GM12872 (cell line): ENCODE measurements around the gene SLC17A2.
A peak's percentile ranks its signal among the peaks of the same experiment; 100 is the strongest.

Experiments
- TF ChIP-seq, protein P1 (sequence below): IDR thresholded peaks from 3 replicates; pipeline ENCODE4 v1.5.1; 2011; ENCODE audit warnings: low read depth, mild to moderate bottlenecking, low read length, moderate library complexity; ENCODE audit not compliant: insufficient read depth

Gene SLC17A2

DNA sequence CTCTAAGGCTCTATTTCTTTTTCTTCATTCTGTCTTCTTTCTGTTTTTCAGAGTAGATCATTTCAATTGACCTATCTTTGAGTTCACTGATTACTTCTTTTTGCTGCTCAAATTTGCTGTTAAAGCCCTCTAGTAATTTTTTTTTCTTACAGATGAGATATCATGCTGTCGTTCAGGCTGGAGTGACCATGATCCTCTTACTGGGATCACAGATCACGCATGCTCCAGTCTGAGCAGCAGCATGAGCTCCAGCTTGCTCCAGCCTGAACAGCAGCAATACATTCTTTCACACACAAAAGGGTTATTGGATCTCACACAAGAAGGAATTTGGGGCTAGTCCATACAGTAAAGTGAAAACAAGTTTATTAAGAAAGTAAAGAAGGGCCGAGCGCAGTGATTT, 19.8 kb upstream of the SLC17A2 start:
- TF ChIP-seq, protein P1, sequence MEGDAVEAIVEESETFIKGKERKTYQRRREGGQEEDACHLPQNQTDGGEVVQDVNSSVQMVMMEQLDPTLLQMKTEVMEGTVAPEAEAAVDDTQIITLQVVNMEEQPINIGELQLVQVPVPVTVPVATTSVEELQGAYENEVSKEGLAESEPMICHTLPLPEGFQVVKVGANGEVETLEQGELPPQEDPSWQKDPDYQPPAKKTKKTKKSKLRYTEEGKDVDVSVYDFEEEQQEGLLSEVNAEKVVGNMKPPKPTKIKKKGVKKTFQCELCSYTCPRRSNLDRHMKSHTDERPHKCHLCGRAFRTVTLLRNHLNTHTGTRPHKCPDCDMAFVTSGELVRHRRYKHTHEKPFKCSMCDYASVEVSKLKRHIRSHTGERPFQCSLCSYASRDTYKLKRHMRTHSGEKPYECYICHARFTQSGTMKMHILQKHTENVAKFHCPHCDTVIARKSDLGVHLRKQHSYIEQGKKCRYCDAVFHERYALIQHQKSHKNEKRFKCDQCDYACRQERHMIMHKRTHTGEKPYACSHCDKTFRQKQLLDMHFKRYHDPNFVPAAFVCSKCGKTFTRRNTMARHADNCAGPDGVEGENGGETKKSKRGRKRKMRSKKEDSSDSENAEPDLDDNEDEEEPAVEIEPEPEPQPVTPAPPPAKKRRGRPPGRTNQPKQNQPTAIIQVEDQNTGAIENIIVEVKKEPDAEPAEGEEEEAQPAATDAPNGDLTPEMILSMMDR = no peak

DNA sequence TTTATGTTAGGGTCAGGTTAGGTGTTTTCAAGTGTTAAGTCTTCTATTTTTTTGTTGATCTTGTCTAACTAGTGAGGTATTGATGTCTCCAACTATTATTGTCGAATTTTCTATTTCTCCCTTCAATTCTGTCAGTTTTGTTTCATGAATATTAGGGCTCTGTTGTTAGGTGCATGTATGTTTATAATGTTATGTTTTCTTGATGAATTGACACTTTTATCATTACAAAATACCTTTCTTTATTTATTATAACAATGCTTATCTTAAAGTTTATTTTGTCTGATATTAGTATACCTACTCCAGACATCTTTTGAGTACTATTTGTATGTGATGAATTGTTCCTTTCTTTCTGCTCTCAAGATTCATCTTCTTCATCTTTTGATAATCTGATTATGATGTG, 19.2 kb upstream of the SLC17A2 start:
- TF ChIP-seq, protein P1 = no peak

DNA sequence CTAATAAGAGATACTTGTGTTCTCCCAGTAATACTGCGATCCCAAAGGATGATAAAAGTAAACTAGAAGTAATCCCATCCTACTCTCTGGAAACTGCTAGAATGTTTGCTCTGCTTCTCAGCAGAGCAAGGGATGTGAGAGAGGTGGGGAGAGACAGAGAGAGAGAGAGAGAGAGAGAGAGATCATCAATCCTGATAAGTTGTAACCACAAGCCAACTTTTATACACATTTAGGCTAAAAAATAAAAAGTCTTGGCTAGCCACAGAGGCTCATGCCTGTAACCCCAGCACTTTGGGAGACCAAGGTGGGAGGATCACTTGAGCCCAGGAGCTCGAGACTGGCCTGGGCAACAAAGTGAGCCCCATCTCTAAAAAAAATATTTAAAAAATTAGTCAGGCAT, 16.1 kb upstream of the SLC17A2 start:
- TF ChIP-seq, protein P1 = no peak

DNA sequence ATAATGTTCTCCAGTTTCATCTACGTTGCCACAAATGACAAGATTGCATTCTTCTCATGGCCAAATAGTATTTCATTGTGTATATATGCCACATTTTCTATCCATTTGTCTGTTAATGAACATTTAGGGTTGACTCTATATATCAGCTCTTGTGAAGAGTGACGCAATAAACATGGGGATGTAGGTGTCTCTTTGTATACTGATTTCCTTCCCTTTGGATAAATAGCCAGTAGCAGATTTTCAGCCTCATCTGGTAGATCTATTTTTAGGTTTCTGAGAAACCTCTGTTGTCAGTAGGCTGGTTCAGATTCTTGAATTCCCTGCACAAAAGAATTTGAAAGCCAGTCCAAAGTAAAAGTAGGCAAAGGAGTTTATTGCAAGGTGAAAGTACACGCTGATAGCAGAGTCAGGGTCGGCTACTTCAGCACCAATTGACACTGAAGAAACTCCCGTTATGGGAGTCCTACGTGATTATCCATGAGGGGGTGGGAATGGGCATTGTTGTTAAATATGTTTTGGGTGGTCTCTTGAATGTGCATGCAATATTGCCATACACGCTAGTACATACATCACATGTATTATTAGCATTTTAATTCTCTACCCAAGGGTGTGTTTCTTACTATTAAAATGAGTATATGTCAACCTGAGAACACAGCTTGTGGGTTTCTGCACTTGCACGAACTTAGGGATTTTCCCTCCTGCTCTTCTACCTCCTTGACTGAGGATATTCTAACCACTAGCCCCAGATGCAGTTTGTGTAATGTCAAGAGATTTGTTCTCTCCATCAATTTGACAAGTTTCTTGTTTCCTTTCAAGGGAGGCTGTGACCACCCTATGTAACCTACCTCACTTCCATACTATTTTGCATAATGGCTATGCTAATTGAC, 14.4 kb upstream of the SLC17A2 start:
- TF ChIP-seq, protein P1 = no peak

DNA sequence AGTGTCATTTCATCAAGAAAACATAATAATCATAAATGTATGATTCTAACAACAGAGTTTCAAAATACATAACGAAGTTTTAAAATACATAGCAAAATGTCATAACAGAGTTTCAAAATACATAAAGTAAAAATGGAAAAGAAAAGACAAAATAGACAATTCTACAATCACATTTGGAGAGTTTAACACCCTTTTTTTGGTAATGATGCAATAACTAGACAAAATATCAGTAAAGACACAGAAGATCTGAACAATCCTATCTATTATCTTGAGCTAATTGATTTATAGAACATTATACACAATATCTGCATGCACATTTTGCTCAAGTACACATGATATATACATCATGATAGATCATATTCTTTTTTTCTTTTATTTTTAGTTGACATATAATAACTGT, 13.4 kb upstream of the SLC17A2 start:
- TF ChIP-seq, protein P1 = no peak

DNA sequence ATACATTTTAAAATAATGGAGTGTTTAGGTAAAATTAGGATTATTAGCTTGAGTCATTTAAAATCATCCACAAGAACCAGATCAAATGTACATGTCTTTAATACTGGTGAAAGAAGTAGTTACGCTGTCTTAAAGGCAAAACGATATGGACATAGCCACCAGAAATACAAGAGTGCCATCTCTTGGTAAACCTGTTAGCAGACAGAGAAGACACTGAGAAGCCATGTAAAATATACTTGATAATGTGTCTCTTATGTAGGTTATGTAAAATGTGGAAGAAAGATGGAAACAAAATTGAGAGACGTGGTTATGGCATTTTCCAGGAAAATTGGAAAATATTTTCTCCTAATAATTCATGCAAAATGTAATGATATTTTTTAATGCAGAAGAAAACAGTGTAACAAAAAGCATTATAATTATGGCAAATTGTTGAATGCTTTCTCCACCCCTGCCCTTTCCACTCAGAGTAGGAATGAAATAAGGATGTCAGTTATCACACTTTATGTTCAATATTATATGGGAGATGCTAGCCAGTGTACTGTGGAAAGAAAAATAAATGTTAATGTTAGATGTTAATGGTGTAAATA, 12.2 kb upstream of the SLC17A2 start:
- TF ChIP-seq, protein P1 = peak; percentile 62

DNA sequence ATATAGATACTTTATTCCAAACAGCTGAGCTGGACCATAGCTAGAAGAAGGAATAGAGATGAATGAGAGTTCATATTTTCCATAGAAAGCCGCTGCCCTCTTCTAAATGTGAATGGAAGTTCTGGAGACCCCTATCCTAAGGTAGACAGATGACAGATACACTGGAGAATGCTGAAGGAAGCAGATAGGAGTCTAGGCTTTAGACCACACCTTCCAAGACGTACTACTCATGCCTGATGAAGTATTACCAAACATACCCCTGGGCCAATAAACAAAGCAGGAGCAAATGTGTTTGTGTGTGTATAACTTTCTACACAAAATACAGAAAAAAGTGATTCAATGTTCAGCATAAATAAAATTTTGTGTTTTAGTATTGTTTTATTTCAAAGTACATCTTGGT, 9.1 kb upstream of the SLC17A2 start:
- TF ChIP-seq, protein P1 = no peak
